GM12878 (cell line): ENCODE data around the gene TRIP4. TPM values are rescaled to one million over a fixed set of nuclear protein-coding genes. Genes with fewer than 3 reads are reported as not detected.

ENCODE experiments used
- ATAC-seq: fragments of 200-7000 bp; cut with Tn5 transposase; 3 replicates; pipeline ENCODE4 v1.9.1; 2020; ENCODE audit warnings: mild to moderate bottlenecking, moderate library complexity
- BruUV-seq: library from RNA; stranded (reverse); fragments of 400-500 nt; replicated peaks from 2 replicates; lab custom pipeline; 2021; lab: Mats Ljungman, UMichigan
- CTCF ChIA-PET: fragments of 300-600 bp; sonication (Branson Sonifier 250); formaldehyde crosslinking; extraction: SDS; loops from one replicate; lab custom pipeline; 2021; ENCODE audit warnings: inconsistent platforms; lab: Yijun Ruan, JAX
- POLR2A ChIA-PET: fragments of 350-600 bp; formaldehyde crosslinking; extraction: SDS; loops from one replicate; lab custom pipeline; 2021; ENCODE audit warnings: inconsistent platforms; lab: Charles Lee
- RAD21 ChIA-PET: fragments of 300-600 bp; sonication (Branson Sonifier 250); formaldehyde crosslinking; loops from one replicate; lab custom pipeline; 2023; ENCODE audit warnings: antibody characterized with exemption; ENCODE audit not compliant: unreplicated experiment; lab: Charles Lee
- SMC1A ChIA-PET: fragments of 300-600 bp; sonication (Branson Sonifier 250); formaldehyde crosslinking; loops from one replicate; lab custom pipeline; 2023; ENCODE audit not compliant: unreplicated experiment, uncharacterized antibody; lab: Charles Lee
- DNase-seq: peaks from one replicate; pipeline ENCODE4 v3.0.0-alpha.2; 2011; ENCODE audit warnings: low read depth, low spot score
- FAIRE-seq: peaks from 3 replicates; lab custom pipeline; 2011; peaks lifted over from hg19 to GRCh38; lab: Jason Lieb, UNC
- H2AFZ ChIP-seq: 2 replicates; pipeline ENCODE4 v1.6.0; 2011; ENCODE audit warnings: low read depth, low read length, control low read depth; ENCODE audit not compliant: control insufficient read depth
- H3K27ac ChIP-seq: 2 replicates; pipeline ENCODE4 v1.5.1; 2011; ENCODE audit warnings: control low read depth; ENCODE audit not compliant: control insufficient read depth, insufficient read depth
- H3K27me3 ChIP-seq, 2 experiments: replicated peaks in 1 of 2; 2 replicates each; pipeline versions ENCODE4 v1.6.0 to v1.6.1; 2011; ENCODE audit warnings: low read length in 1 of 2; ENCODE audit not compliant: control insufficient read depth in 2 of 2, insufficient read depth in 2 of 2
- H3K36me3 ChIP-seq, 2 experiments: 2 replicates each; pipeline ENCODE4 v1.5.1; 2011; ENCODE audit warnings: low read length in 1 of 2; ENCODE audit not compliant: control insufficient read depth in 2 of 2, insufficient read depth in 2 of 2
- H3K4me1 ChIP-seq: 2 replicates; pipeline ENCODE4 v1.6.1; 2011; ENCODE audit warnings: mild to moderate bottlenecking, low read length, moderate library complexity, mixed read lengths; ENCODE audit not compliant: control insufficient read depth, insufficient read depth
- H3K4me2 ChIP-seq: 2 replicates; pipeline ENCODE4 v1.6.0; 2011; ENCODE audit warnings: control low read depth; ENCODE audit not compliant: control insufficient read depth, insufficient read depth
- H3K4me3 ChIP-seq: fragments of 200-600 bp; sonication (generic); 2 replicates; pipeline ENCODE4 v1.5.1; 2016
- H3K79me2 ChIP-seq: 2 replicates; pipeline ENCODE4 v1.6.0; 2011; ENCODE audit warnings: low read length; ENCODE audit not compliant: control insufficient read depth, insufficient read depth
- H3K9ac ChIP-seq: 2 replicates; pipeline ENCODE4 v1.8.0; 2011; ENCODE audit warnings: low read length, control low read depth, mixed read lengths; ENCODE audit not compliant: control insufficient read depth, insufficient read depth
- H3K9me3 ChIP-seq: replicated peaks from 3 replicates; pipeline ENCODE4 v1.5.1; 2011; ENCODE audit warnings: mild to moderate bottlenecking, low read length; ENCODE audit not compliant: control insufficient read depth, insufficient read depth
- H4K20me1 ChIP-seq: 2 replicates; pipeline ENCODE4 v1.6.0; 2011; ENCODE audit not compliant: control insufficient read depth, insufficient read depth
- CBX5 ChIP-seq: sonication (generic); IDR thresholded peaks from 2 replicates; pipeline ENCODE4 v1.6.1; 2016; ENCODE audit warnings: low read depth, moderate library complexity, mild to moderate bottlenecking, inconsistent platforms
- EZH2 ChIP-seq: IDR thresholded peaks from 2 replicates; pipeline ENCODE4 v1.6.1; 2012; ENCODE audit warnings: low read depth, mild to moderate bottlenecking, control low read depth, inconsistent platforms, low read length, borderline replicate concordance; ENCODE audit not compliant: control insufficient read depth
- PAX8 ChIP-seq: fragments of 450-650 bp; IDR thresholded peaks from 2 replicates; pipeline ENCODE4 v1.6.1; 2017; ENCODE audit warnings: mild to moderate bottlenecking, moderate library complexity
- PML ChIP-seq: IDR thresholded peaks from 2 replicates; pipeline ENCODE4 v1.6.1; 2012; ENCODE audit warnings: low read length, inconsistent platforms
- STAT1 ChIP-seq: fragments of 450-650 bp; conservative IDR thresholded peaks from 2 replicates; pipeline ENCODE4 v1.6.1; 2014; ENCODE audit warnings: antibody characterized with exemption, mild to moderate bottlenecking
- ZNF217 ChIP-seq: fragments of 450-650 bp; IDR thresholded peaks from 2 replicates; pipeline ENCODE4 v1.6.1; 2017; ENCODE audit warnings: antibody characterized with exemption, mild to moderate bottlenecking
- WGBS: methylation state at CpG from one replicate; pipeline ENCODE4 v1.1.6; 2016; ENCODE audit warnings: low lambda C conversion rate; ENCODE audit not compliant: insufficient replicate concordance, insufficient coverage; ENCODE audit errors: missing lambda C conversion rate; 5-methylcytosine and 5-hydroxymethylcytosine counted together
- in situ Hi-C: fragments of 300-500 bp; cut with MboI; formaldehyde crosslinking; loops from 9 replicates; pipeline ENCODE4 v1.14.3; 2018; ENCODE audit warnings: mixed read lengths
- intact Hi-C: fragments of 100-400 bp; cut with micrococcal nuclease; formaldehyde crosslinking; loops from one replicate; pipeline ENCODE4 v1.14.2; 2022; ENCODE audit not compliant: unreplicated experiment
- polyA plus RNA-seq, 11 experiments: library from polyadenylated mRNA; depleted of rRNA in 4 of 11; unstranded in 6 of 11; stranded (reverse) in 5 of 11; fragments of >200 nt; fragmentation: Nextera tagmentation in 4 of 11; fragmentation: Illumina TruSeq in 1 of 11; extraction: Ambion mirVana in 4 of 11; extraction: Trizol in 1 of 11; gene quantifications; 1 replicate in 1 of 11; 2 replicates in 10 of 11; pipeline versions ENCODE4 v1.2.1 to v1.2.3, GENCODE V29; 2011 to 2016; ENCODE audit warnings: inconsistent platforms in 2 of 11, missing spikeins in 2 of 11, low read depth in 1 of 11
- total RNA-seq, 4 experiments: library from RNA; depleted of rRNA in 3 of 4; stranded (reverse); fragments of >200 nt in 3 of 4; fragmentation: Illumina TruSeq in 1 of 4; extraction: Trizol in 1 of 4; gene quantifications; 2 replicates each; pipeline versions ENCODE4 v1.2.1 to v1.2.3, GENCODE V29; 2013 to 2021
- TF ChIP-seq, protein P1 (sequence below): fragments of 450-650 bp; IDR thresholded peaks from 2 replicates; pipeline ENCODE4 v1.6.1; 2017; ENCODE audit warnings: mild to moderate bottlenecking, moderate library complexity

TRIP4 gene
- total and polyA plus RNA-seq, 10 of the 15 experiments (the other 5 are each of a cell fraction or from before 2014, with no cell fraction given), result 6.4 to 24.5 (median 20.0) TPM

DNA sequence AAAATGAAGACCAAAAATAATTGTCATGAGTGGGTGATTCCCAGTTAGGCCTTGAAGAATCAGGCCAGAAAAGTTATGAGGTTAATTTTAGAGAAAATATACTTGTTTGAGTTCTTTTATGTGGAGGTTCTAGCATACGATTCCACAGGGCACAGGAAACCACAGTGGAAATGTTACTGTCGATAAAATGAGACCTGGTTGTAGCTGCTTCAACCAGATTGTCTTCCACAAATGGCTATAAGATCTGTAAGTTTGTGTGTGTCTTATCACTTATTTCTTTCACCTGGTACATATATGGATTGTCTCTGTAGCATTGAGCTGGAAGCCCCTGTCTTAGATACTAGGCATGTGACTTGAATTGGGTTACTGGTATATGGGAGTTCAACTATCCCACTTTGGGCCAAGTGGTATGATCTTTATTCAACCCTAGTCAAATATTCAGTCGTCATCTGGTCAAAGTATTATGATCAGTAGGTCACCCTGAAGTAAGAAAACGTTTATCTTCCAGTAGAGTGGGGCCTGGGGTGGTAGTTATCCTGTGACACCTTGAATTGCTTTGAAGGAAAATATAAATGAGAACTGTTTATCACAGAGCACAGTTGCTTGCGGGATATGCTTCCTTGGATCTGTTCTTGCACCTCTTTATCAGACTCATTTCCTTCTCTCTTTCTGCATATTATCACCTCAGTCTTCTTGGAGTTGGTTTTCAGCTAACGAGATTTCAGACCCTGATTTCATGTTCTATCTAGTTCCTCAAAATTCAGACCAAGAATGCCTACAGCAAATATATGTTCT, 51.2 kb downstream of the TRIP4 start:
- ChIA-PET RAD21 (no interaction called here), POLR2A (interaction anchor here (0.5 kb wide), 1 partner anchor 246 kb away, joined by 5 read pairs; no protein-coding TSS in a partner anchor), SMC1A (interaction anchor here (0.6 to 1.5 kb wide), 4 partner anchors 10 to 493 kb away, joined by 3 read pairs; no protein-coding TSS in a partner anchor), CTCF (interaction anchor here (0.6 kb wide), 1 partner anchor 436 kb away, joined by 3 read pairs; no protein-coding TSS in a partner anchor)
- DNase-seq (no peak), ATAC-seq (no peak), FAIRE-seq (no peak)
- TF ChIP-seq STAT1, result no peak
- TF ChIP-seq PML, result no peak
- Histone ChIP-seq H3K79me2 (peaks cover 3% of the 10 kb centered on the region; the same call in 1 of the 2 replicates), H3K27me3 (no peaks in the 10 kb centered on the region), H3K27ac (no peak overlapping the region), H3K4me3 (no peak overlapping the region), H3K9ac (no peak overlapping the region), H3K4me1 (peaks cover 12% of the 10 kb centered on the region), H2AFZ (no peak overlapping the region), H3K36me3 (0 out of 4 replicates have a peak, but pooled peaks cover 0 to 3% of the 10 kb centered on the region in 2 experiments), H3K9me3 (no peaks in the 10 kb centered on the region), H4K20me1 (no peaks in the 10 kb centered on the region), H3K4me2 (no peak overlapping the region)
- BruUV-seq, result no TSS peak
- in situ Hi-C loops (no loop called here), intact Hi-C loops (no loop called here)
- 73% methylated on average over 6 of the region's 6 CpGs for WGBS

DNA sequence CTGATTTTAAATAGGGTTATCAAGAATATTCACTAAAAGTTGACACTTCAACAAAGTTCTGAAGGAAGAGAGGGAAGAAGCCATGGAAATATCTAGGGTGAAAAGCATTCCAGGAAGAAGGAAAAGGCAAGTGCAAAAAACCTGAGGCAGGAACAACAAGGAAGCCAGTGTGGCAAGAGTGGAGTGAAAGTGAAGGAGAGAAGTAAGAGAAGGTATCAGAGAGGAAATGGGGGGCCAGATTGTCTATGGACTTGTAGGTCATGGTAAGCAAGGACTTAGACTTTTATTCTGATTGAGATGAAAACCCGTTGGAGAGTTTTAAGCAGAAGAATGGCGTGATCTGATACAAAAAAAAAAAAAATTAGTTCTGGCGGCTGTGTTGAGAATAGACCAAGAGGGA, 54.2 kb downstream of the TRIP4 start:
- ATAC-seq (no peak), FAIRE-seq (no peak), DNase-seq (no peak)
- Histone ChIP-seq H3K79me2 (peaks cover 3% of the 10 kb centered on the region; the same call in 1 of the 2 replicates), H3K4me3 (no peak overlapping the region), H3K27ac (no peak overlapping the region), H2AFZ (no peak overlapping the region), H3K27me3 (no peaks in the 10 kb centered on the region), H4K20me1 (no peaks in the 10 kb centered on the region), H3K36me3 (0 out of 4 replicates have a peak, but pooled peaks cover 0 to 5% of the 10 kb centered on the region in 2 experiments), H3K4me2 (no peak overlapping the region), H3K9ac (no peak overlapping the region), H3K9me3 (no peaks in the 10 kb centered on the region), H3K4me1 (peaks cover 20% of the 10 kb centered on the region)
- RAD21 ChIA-PET, result no interaction called here
- no TSS peak for BruUV-seq
- 94% methylated on average over 3 of the region's 3 CpGs for WGBS
- in situ Hi-C loops (no loop called here), intact Hi-C loops (no loop called here)
- POLR2A ChIA-PET, result interaction anchor here (0.7 kb wide), 1 partner anchor 9 kb away, joined by 3 read pairs; no protein-coding TSS in a partner anchor
- TF ChIP-seq, protein P1, sequence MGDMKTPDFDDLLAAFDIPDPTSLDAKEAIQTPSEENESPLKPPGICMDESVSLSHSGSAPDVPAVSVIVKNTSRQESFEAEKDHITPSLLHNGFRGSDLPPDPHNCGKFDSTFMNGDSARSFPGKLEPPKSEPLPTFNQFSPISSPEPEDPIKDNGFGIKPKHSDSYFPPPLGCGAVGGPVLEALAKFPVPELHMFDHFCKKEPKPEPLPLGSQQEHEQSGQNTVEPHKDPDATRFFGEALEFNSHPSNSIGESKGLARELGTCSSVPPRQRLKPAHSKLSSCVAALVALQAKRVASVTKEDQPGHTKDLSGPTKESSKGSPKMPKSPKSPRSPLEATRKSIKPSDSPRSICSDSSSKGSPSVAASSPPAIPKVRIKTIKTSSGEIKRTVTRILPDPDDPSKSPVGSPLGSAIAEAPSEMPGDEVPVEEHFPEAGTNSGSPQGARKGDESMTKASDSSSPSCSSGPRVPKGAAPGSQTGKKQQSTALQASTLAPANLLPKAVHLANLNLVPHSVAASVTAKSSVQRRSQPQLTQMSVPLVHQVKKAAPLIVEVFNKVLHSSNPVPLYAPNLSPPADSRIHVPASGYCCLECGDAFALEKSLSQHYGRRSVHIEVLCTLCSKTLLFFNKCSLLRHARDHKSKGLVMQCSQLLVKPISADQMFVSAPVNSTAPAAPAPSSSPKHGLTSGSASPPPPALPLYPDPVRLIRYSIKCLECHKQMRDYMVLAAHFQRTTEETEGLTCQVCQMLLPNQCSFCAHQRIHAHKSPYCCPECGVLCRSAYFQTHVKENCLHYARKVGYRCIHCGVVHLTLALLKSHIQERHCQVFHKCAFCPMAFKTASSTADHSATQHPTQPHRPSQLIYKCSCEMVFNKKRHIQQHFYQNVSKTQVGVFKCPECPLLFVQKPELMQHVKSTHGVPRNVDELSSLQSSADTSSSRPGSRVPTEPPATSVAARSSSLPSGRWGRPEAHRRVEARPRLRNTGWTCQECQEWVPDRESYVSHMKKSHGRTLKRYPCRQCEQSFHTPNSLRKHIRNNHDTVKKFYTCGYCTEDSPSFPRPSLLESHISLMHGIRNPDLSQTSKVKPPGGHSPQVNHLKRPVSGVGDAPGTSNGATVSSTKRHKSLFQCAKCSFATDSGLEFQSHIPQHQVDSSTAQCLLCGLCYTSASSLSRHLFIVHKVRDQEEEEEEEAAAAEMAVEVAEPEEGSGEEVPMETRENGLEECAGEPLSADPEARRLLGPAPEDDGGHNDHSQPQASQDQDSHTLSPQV, result no peak
- TF ChIP-seq STAT1 (no peak), EZH2 (no peak), PAX8 (no peak), CBX5 (no peak), ZNF217 (no peak)
- SMC1A ChIA-PET, result no interaction called here
- CTCF ChIA-PET, result no interaction called here
